Islet of Langerhans (tissue), 1 donor: ENCODE measurements around the gene UBN1.
"Not testable (repeated sequence)": the region's sequence is repeated elsewhere in the genome, so short reads cannot be mapped to it uniquely, and the experiment has no call there.

ENCODE experiments used
- FAIRE-seq: peaks from one replicate; lab custom pipeline; 2011; peaks lifted over from hg19 to GRCh38; lab: Jason Lieb, UNC

UBN1 gene

GRCh38 chr16:4909825-4910224 lies 62.5 kb downstream of the UBN1 start:
- no peak for FAIRE-seq

- no peak for FAIRE-seq
Measured at GRCh38 chr16:4910828-4911227, 63.5 kb downstream of the UBN1 start.

DNA sequence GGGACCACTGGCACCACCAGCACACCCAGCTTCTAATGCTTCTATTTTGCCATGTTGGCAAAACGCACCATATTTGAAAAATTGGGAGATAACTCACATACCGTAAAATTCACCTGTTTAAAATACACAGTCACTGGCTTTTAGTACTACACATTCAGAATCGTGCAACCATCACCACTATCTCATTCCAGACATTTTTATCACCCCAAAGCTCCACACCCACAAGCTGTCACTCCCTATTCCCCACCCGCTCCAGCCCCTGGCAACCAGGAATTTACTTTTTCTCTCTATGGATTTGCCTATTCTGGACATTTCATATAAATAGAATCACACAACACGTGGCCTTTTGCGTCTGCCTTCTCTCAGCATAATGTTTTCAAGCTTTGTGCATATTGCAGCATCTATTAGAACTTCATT lies 64.7 kb downstream of the UBN1 start:
- FAIRE-seq: no peak

GRCh38 chr16:4913130-4913773 lies 66.0 kb downstream of the UBN1 start:
- FAIRE-seq: no peak

- FAIRE-seq: no peak
Measured at GRCh38 chr16:4913774-4914525, 66.7 kb downstream of the UBN1 start.

DNA sequence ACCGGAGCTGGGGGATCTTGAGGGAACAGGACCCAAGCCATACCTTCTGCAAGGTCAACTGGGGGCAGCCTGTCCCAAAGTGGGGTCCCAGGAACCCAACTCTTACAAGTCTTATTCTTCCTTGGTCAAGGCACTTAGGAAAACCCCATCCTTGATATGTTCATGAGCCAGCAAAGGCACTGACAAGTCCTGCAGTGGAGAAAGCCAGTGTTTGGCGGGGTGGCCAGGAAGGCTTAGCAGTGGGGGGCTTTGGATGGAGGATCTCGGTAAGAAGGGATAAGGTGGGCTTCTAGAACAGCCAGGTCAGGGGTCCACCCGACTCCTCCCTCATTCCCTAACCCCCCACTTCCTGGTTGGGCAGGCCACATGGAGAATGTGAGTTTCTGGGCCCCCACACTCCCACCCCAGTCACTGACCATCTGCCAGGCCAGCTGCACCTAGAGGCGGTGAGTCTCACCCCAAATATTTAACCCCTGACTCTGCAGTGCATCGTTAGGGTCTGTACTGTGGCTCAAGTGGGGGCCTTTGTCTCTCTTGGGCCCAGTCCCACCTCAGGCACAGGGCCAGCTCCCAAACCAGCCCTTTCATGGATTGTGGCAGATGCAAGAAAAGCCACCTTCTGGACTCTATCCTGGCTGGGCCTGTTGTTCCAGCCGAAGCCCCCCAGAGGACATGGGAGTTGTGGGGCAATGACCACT lies 67.4 kb downstream of the UBN1 start:
- no peak for FAIRE-seq

DNA sequence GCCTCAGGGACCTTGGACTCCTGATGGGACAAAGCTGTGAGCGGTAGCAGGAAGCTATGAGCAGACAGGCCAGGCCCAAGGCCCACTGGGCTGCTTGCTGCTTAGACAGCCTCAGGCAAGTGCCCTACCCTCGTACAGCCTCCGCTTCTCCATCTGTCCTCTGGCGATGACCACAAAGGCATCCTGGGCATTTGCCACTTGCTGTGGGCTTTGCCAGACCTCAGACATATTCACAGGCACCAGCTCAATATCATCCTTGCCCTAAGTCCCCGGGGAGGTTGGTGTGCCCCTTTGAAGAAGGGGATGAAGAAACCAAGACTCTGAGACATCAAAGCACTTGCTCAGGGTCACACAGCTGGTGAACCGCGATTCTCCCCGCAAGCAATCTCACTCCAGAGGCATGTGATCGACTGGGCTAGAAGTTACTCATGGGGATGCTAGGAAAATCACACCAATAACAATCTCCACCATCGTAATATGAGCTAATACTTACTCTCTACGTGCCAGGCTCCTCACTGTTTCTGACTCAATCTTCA lies 68.0 kb downstream of the UBN1 start:
- FAIRE-seq: no peak

GRCh38 chr16:4917117-4917516 lies 69.8 kb downstream of the UBN1 start:
- FAIRE-seq: no peak

- FAIRE-seq: no peak
Measured at GRCh38 chr16:4918781-4919251, 71.5 kb downstream of the UBN1 start.

DNA sequence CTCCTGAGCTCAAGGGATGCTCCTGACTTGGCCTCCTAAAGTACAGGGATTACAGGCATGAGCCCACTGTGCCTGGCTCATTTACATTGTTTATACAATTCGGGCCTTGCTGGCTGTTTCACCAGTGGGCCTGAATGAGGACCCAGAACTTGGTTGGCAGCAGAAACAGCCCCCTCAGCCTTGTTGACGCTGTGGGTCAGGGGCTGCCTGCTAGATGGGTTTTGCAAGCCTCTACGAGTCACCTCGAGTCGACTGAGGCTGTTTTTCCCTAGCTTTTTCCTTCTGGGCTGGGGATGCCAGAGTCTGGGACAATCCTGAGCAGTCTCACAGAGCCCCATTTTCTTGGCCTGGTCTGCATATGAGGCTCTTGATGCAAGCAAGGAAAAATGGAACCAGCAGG lies 73.5 kb downstream of the UBN1 start:
- FAIRE-seq: no peak

DNA sequence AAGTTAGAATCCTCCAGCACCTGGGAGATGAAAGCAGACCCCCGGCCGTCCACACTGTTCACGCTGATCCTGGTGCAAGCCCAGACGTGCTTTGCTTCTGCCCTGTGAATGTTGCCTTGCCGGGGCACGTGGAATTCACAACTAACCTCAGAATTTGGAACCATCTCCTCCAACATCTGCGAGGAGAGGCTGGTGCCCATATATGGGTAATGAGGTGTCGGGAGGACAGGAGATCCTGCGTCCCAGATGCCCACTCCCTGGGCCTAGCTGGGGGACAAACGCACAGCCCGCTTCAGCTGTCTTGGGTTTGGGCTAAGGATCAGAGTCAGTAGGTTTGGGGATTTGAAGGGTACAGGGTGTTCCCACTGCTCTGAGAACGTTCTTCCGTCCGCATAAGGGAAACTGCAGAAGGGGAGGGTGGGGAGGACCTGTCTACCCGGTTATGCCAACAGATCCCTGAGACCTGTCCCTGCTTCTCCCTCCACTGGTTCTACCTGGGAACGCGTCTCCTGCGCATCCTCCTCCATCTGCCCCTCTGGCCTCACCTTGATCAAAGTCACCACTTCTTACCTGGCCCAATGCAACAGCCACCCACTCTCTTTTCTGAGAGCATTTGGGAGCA lies 75.6 kb downstream of the UBN1 start:
- FAIRE-seq: no peak

- FAIRE-seq: no peak
Measured at GRCh38 chr16:4923853-4924252, 76.6 kb downstream of the UBN1 start.

GRCh38 chr16:4924593-4925292 lies 77.5 kb downstream of the UBN1 start:
- no peak for FAIRE-seq

GRCh38 chr16:4925293-4925607 lies 78.0 kb downstream of the UBN1 start:
- FAIRE-seq: no peak

GRCh38 chr16:4925791-4926190 lies 78.5 kb downstream of the UBN1 start:
- no peak for FAIRE-seq

- no peak for FAIRE-seq
Measured at GRCh38 chr16:4926928-4927327, 79.6 kb downstream of the UBN1 start.

DNA sequence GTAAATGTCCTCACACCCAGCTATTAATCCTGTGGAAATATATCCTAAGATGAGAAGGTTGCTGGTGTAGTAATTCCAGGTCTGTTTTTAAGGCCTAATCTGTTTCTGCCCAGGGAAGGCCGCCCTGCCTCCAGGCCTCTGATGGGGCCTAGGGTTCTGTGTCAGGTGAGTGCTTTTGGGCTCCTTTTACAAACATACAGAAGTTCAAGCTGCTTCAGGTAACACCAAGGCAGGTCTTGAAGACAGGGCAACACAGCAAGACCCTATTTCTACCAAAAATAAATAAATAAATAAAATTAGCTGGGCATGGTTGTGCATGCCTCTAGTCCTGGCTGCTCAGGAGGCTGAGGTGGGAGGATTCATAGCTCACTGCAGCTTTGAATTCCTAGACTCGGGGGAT lies 80.4 kb downstream of the UBN1 start:
- FAIRE-seq: no peak

DNA sequence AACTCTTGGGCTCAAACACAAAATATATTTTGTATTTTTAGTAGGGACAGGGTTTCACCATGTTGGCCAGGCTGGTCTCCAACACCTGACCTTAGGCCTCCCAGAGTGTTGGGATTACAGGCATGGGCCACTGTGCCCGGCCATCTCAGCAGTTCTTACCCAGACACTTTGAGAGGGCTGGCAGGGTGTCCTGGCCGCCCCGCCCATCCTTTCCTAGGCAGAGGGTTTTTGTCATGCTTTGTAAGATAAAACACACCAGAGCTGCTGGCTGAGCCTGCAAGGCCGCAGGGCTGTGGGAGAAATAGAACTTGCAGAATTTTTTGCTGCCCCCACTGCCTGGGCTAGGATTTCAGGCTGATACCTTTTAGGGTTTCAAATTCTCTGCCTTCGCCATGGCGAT lies 80.9 kb downstream of the UBN1 start:
- no peak for FAIRE-seq

DNA sequence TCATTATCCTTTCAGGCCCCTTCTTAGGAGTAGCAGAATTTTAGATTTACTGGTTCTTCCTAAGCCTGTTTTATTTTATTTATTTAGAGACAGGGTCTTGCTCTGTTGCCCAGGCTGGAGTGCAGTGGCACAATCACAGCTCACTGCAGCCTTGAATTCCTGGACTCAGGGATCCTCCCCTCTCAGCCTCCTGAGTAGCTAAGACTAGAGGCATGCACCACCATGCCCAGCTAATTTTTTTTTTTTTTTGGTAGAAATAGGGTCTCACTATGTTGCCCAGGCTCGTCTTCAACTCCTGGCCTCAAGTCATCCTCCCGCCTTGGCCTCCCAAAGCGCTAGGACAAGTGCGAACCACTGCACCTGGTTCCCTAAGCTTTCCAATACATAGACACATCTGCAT lies 82.3 kb downstream of the UBN1 start:
- FAIRE-seq: not testable (repeated sequence)

DNA sequence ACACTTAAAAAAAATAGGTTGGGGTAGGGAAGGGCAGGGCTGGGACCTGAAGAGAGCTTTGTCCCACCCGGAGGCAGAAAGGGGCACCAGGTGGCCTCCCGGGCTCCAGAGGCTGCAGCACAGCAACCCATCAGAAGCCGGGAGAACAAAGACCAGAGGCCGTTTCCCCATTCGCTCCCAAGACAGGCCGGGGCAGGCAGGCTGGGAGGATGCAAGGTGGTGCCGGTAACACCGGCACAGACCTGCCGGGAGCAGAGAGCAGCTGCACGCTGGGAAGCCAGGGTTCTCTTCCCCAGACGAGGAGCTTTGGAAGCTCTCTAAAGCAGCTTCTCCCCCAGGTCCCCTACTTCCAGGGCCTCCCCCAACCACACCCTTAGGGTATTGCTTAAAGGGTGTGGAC lies 84.1 kb downstream of the UBN1 start:
- FAIRE-seq: no peak
